ENCODE results near the gene ZNF615.
"Not testable (repeated sequence)": the region's sequence is repeated elsewhere in the genome, so short reads cannot be mapped to it uniquely, and the experiment has no call there.

Gene ZNF615

GRCh38 chr19:52007806-52008557 lies at the start of gene ZNF615:
TSS of gene ZNF615 (minus strand) at chr19:52008211. CDS start at chr19:52003711, 4,500 bp downstream.
- H3K27ac ChIP-seq (ENCODE audit: low read depth, low read length): peak within 1 kb of the TSS; percentile 78
- peaks cover 8% of the 10 kb centered on the region; the same call in 1 of the 2 replicates for H3K36me3 ChIP-seq (ENCODE audit: insufficient read depth, low read length)
- H3K27me3 ChIP-seq (ENCODE audit: insufficient read depth, low read length): no peaks in the 10 kb centered on the region
- peaks cover 2% of the 10 kb centered on the region for H3K79me2 ChIP-seq (ENCODE audit: control insufficient read depth, insufficient read depth, low read length, unreplicated experiment)
- H2AFZ ChIP-seq (ENCODE audit: low read length, unreplicated experiment): peak within 1 kb of the TSS; percentile 100
- H3K4me3 ChIP-seq (ENCODE audit: low read depth, low read length): peak within 1 kb of the TSS; percentile 78
- no peaks in the 10 kb centered on the region for H3K4me1 ChIP-seq (ENCODE audit: control insufficient read depth, insufficient read depth, low read length, unreplicated experiment)

- not testable (repeated sequence) for H3K4me1 ChIP-seq (ENCODE audit: control insufficient read depth, insufficient read depth, low read length, unreplicated experiment); H2AFZ ChIP-seq (ENCODE audit: low read length, unreplicated experiment); H3K36me3 ChIP-seq (ENCODE audit: insufficient read depth, low read length); H3K4me3 ChIP-seq (ENCODE audit: low read depth, low read length); H3K79me2 ChIP-seq (ENCODE audit: control insufficient read depth, insufficient read depth, low read length, unreplicated experiment); H3K27me3 ChIP-seq (ENCODE audit: insufficient read depth, low read length); H3K27ac ChIP-seq (ENCODE audit: low read depth, low read length)
These were observed 48.5 kb upstream of the ZNF615 start for GRCh38 chr19:52056480-52056879.

- H2AFZ ChIP-seq (ENCODE audit: low read length, unreplicated experiment); H3K4me1 ChIP-seq (ENCODE audit: control insufficient read depth, insufficient read depth, low read length, unreplicated experiment); H3K36me3 ChIP-seq (ENCODE audit: insufficient read depth, low read length); H3K27me3 ChIP-seq (ENCODE audit: insufficient read depth, low read length); H3K79me2 ChIP-seq (ENCODE audit: control insufficient read depth, insufficient read depth, low read length, unreplicated experiment); H3K27ac ChIP-seq (ENCODE audit: low read depth, low read length); H3K4me3 ChIP-seq (ENCODE audit: low read depth, low read length): not testable (repeated sequence)
These were observed 43.7 kb upstream of the ZNF615 start for GRCh38 chr19:52051736-52052135.

- H3K27ac ChIP-seq (ENCODE audit: low read depth, low read length): peak within 1 kb of the TSS; percentile 82
- H3K4me3 ChIP-seq (ENCODE audit: low read depth, low read length): peak within 1 kb of the TSS; percentile 75
- no peaks in the 10 kb centered on the region for H3K4me1 ChIP-seq (ENCODE audit: control insufficient read depth, insufficient read depth, low read length, unreplicated experiment)
- peaks cover 22% of the 10 kb centered on the region for H3K36me3 ChIP-seq (ENCODE audit: insufficient read depth, low read length)
- peak within 1 kb of the TSS; percentile 86 for H2AFZ ChIP-seq (ENCODE audit: low read length, unreplicated experiment)
- H3K27me3 ChIP-seq (ENCODE audit: insufficient read depth, low read length): no peaks in the 10 kb centered on the region
- H3K79me2 ChIP-seq (ENCODE audit: control insufficient read depth, insufficient read depth, low read length, unreplicated experiment): no peaks in the 10 kb centered on the region
These were observed 40.8 kb upstream of the ZNF615 start, which contains the start of gene ZNF432 for GRCh38 chr19:52048555-52049501. TSS of gene ZNF432 (minus strand) at chr19:52048838. CDS start at chr19:52046868, 1,970 bp downstream.

GRCh38 chr19:52039169-52039568 lies 31.2 kb upstream of the ZNF615 start:
- Histone ChIP-seq H3K36me3 (ENCODE audit: insufficient read depth, low read length) (peaks cover 70% of the 10 kb centered on the region), H3K79me2 (ENCODE audit: control insufficient read depth, insufficient read depth, low read length, unreplicated experiment) (no peaks in the 10 kb centered on the region), H3K4me1 (ENCODE audit: control insufficient read depth, insufficient read depth, low read length, unreplicated experiment) (no peaks in the 10 kb centered on the region), H3K4me3 (ENCODE audit: low read depth, low read length) (no peak overlapping the region), H2AFZ (ENCODE audit: low read length, unreplicated experiment) (no peak overlapping the region), H3K27me3 (ENCODE audit: insufficient read depth, low read length) (no peaks in the 10 kb centered on the region), H3K27ac (ENCODE audit: low read depth, low read length) (no peak overlapping the region)

- Histone ChIP-seq H3K36me3 (ENCODE audit: insufficient read depth, low read length) (peaks cover 72% of the 10 kb centered on the region), H3K4me3 (ENCODE audit: low read depth, low read length) (no peak overlapping the region; the same call in 1 of the 2 replicates), H2AFZ (ENCODE audit: low read length, unreplicated experiment) (no peak overlapping the region), H3K27ac (ENCODE audit: low read depth, low read length) (no peak overlapping the region), H3K79me2 (ENCODE audit: control insufficient read depth, insufficient read depth, low read length, unreplicated experiment) (no peaks in the 10 kb centered on the region), H3K4me1 (ENCODE audit: control insufficient read depth, insufficient read depth, low read length, unreplicated experiment) (no peaks in the 10 kb centered on the region), H3K27me3 (ENCODE audit: insufficient read depth, low read length) (no peaks in the 10 kb centered on the region)
These were observed 26.2 kb upstream of the ZNF615 start for GRCh38 chr19:52034051-52034728.

- H2AFZ ChIP-seq (ENCODE audit: low read length, unreplicated experiment): peak overlapping the region; percentile 74
- peak overlapping the region; percentile 97 for H3K4me3 ChIP-seq (ENCODE audit: low read depth, low read length)
- H3K27me3 ChIP-seq (ENCODE audit: insufficient read depth, low read length): no peaks in the 10 kb centered on the region
- H3K4me1 ChIP-seq (ENCODE audit: control insufficient read depth, insufficient read depth, low read length, unreplicated experiment): no peaks in the 10 kb centered on the region
- peaks cover 40% of the 10 kb centered on the region for H3K36me3 ChIP-seq (ENCODE audit: insufficient read depth, low read length)
- H3K27ac ChIP-seq (ENCODE audit: low read depth, low read length): peak overlapping the region; percentile 83
- H3K79me2 ChIP-seq (ENCODE audit: control insufficient read depth, insufficient read depth, low read length, unreplicated experiment): peaks cover 16% of the 10 kb centered on the region
These were observed 20.7 kb upstream of the ZNF615 start for GRCh38 chr19:52028780-52029123.

- Histone ChIP-seq H3K4me1 (ENCODE audit: control insufficient read depth, insufficient read depth, low read length, unreplicated experiment) (no peaks in the 10 kb centered on the region), H3K36me3 (ENCODE audit: insufficient read depth, low read length) (peaks cover 40% of the 10 kb centered on the region), H3K4me3 (ENCODE audit: low read depth, low read length) (peak within 1 kb of the TSS; percentile 97), H2AFZ (ENCODE audit: low read length, unreplicated experiment) (peak within 1 kb of the TSS; percentile 74), H3K27ac (ENCODE audit: low read depth, low read length) (peak within 1 kb of the TSS; percentile 83), H3K79me2 (ENCODE audit: control insufficient read depth, insufficient read depth, low read length, unreplicated experiment) (peaks cover 16% of the 10 kb centered on the region), H3K27me3 (ENCODE audit: insufficient read depth, low read length) (no peaks in the 10 kb centered on the region)
These were observed 20.2 kb upstream of the ZNF615 start, which contains the start of gene ZNF614 for GRCh38 chr19:52028027-52028779. TSS of gene ZNF614 (minus strand) at chr19:52028379. CDS start at chr19:52025745, 2,634 bp downstream.

- H3K4me3 ChIP-seq (ENCODE audit: low read depth, low read length); H2AFZ ChIP-seq (ENCODE audit: low read length, unreplicated experiment); H3K4me1 ChIP-seq (ENCODE audit: control insufficient read depth, insufficient read depth, low read length, unreplicated experiment); H3K27me3 ChIP-seq (ENCODE audit: insufficient read depth, low read length); H3K27ac ChIP-seq (ENCODE audit: low read depth, low read length): not testable (repeated sequence)
- Histone ChIP-seq H3K36me3 (ENCODE audit: insufficient read depth, low read length) (peaks cover 38% of the 10 kb centered on the region), H3K79me2 (ENCODE audit: control insufficient read depth, insufficient read depth, low read length, unreplicated experiment) (peaks cover 16% of the 10 kb centered on the region)
These were observed 18.4 kb upstream of the ZNF615 start for GRCh38 chr19:52026255-52026990.
